NOMO-1 treated with DMSO at 0.1 percent for 48 hours (cell line): ENCODE measurements around the gene ING4.

Experiments
- DNase-seq: peaks from one replicate; lab custom pipeline; 2025; ENCODE audit not compliant: unreplicated experiment; lab: John Stamatoyannopoulos, UW

ING4 gene

DNA sequence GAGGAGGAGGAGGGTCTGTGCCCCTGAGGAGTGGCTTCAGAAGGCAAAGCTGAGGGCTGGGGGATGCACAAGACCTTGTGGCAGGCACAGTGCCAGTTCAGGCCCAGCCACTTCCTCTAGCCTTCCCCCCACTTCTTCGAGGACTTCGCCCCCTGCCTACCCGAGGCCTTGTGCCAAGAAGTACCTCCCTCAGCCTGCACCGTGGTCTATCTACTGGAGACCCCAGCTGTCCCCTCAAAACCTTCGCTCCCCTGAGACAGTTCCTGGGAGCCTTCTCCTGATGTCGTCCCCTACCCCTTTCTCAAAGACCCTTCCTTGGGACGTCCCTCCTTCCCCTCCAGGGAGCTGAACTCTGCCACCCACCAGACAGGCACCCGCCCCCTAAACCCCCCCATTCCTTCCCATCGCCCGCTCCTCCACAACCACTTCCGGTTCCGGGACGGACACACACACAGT lies 25.7 kb upstream of the ING4 start:
- DNase-seq, result no peak

DNA sequence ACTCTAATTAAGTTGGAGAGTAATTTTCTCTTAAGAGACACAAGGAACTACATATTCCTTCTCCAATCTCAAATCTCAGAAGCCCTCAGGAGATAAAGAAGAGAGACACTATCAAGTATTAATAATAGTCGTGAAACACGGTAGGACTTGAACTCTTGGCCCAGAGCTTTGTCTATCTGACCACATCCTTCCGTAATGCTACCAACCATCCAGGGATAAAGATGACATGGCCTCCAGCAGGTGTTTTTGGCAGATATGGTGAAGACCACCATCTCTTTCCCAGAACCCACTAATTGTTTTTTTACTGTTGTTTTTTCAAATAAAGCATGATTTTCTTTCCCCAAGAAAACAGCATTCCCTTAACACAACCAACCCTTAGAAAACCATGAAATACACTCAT lies 22.9 kb upstream of the ING4 start:
- no peak for DNase-seq

DNA sequence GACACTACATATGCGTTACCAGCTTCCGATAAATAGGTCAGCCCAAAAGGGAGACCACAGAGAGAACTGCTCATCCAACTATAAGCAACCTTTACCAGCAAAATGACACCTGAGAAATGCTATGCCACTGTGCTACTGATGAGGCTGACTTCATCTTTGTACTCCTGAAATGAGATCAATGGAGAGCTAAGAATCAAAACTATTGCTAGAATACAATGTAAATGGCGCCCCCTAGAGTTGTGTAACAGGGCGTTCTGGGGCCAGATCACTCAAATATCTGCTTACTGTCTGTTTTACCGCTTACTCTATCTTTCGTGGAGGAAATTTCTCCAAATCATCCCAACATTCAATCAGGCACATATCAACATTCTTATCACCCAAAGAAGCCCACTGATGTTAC lies 21.7 kb upstream of the ING4 start:
- DNase-seq, result peak; percentile 50

DNA sequence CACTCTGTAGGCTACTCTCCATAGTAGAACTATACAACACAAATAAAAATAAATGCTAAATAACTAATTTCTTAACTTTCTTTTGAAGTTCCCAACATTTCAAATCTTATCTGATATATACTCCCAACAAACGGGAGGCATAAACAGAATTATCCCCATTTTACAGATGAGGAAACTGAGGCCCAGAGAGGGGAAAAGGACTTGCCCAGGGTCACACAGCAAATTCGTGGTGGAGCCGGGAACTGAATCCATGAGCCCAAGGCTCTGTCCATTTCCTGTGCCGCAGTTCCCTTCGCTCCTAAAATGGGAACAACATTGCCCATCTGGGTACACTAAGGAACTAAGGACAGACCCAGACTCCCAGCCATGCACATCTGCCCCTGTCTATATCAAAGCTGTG lies 14.0 kb upstream of the ING4 start:
- DNase-seq, result no peak

DNA sequence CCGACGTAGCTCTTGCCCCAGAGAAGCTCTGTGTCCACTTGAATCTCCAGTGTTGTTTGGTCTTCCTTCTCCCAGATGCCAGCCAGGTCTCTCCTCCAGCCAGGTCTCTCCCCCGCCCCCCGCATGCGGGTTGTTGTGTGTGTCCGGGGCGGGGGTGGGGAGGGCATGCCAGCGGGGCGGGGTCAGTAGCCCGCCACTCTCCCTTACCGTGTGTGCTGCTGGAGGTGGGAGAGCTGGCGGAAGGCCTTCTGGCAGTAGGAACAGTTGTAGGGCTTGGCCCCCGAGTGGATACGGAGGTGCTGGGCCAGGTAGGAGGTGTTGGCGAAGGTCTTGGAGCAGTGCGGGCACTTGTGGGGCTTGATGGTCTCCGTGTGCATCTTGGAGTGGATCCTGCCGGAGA lies 9.2 kb upstream of the ING4 start:
- no peak for DNase-seq

DNA sequence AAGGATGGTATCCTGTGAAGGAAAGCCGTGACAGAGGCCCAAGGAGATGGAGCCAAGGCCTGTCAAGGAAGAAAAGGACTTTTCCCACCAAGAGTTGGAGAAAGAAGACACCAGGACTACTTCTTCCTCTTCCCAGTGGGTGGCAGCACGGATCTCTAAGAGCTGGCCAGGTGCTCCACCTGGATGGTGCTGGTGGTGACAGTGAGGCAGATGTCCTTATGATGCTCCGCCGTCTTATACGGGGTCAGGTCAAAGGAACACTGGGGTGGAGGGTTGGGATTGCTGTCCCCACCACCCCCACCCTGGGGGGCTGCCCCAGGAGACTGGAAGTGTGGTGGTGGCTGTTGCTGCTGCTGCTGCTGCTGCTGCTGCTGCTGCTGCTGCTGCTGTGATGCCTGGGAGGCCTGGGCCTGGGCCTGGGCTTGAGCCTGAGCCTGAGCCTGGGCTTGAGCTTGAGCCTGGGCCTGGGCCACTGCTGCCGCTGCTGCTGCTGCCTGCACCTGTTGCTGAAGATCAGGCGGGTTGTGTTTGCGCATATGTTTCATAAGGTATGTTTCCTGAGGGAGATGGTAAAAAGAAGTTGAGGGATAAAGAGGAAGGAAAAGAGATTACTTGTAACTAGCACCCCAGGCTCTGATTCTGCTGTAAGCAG lies 4.8 kb upstream of the ING4 start:
- no peak for DNase-seq

DNA sequence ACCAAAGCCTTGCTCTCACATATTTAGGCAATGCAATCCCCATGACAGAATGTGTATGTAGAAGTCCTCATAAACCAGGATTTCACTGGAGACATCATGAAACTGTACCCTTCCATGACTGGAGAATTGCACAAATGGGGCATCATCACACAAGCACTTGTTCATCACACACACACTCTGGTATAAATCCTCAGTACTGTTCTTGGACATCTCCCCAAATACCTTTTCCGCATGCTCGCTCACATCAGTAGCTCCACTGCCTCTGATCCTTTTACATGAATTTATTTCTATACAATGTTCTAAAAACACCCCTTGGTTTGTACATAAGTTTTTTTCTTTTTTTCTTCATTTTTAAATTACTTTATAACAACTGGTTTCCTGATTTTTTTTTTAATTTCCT lies 3.3 kb upstream of the ING4 start:
- no peak for DNase-seq

DNA sequence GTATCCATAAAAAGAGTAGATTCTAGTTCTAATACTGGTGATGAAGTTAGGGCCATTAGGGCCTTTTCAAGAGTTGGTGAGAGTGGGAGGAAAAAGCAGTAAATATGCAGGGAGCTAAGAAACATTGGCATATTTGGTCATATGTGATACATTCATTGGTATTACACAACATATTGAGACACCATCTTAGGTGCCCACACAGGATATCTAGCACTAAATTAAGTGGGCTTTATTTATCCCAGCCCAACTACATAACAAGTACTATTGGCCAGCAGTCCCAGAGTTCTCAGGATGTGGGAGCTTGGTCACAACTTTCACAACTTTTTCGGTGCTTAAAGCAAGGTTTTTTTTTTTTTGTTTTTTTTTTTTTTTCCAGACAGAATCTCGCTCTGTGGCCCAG lies 2.0 kb upstream of the ING4 start:
- peak; percentile 59 for DNase-seq

DNA sequence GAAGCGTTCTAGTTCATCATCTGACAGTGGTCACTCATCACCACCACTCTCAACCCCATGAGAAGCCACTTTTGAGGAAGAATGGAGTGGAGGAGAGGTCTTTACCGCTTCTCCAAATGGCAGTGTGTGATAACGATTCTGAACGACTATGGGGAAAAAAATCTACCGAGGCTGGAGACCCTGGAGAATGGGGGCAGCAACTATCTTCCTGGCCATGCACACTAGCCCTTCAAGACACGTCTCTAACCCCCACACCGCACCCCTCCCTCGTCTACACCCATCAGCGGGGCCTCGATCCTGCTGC lies 365 bp downstream of the ING4 start:
- DNase-seq, result no peak

DNA sequence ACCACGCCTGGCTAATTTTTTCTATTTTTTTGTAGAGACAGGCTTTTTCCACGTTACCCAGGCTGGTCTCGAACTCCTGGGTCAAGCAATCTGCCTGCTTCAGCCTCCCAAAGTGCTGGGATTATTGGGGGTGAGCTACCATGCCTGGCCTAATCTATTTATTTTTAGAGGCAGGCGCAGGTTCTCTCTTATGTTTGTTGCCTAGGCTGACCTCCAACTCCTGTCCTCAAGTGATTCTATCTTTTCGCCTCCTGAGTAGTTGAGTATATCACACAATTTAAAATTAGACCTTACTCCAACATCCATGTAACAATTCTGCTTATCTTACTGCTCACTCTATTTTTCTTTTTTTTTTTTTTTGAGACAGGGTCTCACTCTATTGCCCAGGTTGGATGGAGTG lies 8.9 kb downstream of the ING4 start:
- no peak for DNase-seq

DNA sequence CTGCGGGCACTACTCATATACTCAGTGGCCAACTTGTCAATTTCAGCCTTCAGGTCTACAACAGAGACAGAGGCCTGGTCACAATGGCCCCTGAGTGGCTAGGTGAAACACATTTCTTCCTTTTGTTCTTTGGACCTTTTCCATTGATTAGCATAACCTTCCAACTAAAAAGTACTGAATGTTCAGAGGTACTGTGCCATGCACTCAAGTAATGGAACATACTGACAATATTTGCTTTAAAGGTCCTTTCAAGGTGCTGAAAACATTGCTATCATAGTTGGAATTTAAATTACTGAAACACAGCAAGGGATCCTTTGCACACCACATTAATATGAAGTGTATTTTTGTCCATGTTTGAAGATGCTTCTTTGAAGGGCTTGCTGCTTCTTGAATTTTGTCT lies 9.6 kb downstream of the ING4 start:
- DNase-seq, result no peak

DNA sequence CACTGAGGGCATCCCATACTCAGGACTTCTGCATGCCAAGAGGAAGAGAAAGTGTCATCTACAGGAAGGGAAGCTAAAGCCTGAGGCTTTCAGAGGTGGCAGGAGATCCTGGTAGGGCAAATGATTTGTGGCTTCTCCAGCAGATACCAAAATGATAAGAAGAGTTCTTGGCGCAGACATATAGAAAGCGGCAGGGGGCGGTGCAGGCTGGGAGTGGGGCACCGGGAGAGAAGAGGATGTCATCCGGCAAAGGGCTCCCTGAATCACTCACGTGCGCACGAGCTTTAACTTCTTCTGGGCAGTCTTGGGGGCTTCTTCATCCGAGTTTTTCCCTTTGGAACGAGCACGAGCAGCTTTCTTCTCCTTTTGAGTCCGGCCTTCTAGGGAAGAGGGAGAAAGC lies 10.5 kb downstream of the ING4 start:
- DNase-seq, result no peak

DNA sequence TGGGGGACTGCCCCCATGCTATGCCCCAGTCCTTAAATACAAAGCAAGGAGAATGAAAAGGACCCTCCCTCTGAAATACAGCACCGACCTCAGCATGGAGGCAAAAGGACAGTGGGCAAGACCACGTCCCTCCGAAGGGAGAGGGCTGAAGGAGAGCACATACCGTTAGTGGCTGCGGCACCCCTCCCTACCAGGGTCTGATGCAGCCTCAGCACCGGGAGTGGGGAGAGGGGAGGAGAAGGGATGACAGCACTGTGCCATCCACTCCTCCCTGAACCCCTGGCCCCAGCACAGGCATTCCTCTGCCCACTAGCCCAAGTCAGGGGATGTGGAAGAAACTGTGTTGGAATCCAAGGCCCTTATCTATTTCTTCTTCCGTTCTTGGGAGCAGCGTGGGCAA lies 12.1 kb downstream of the ING4 start:
- no peak for DNase-seq

DNA sequence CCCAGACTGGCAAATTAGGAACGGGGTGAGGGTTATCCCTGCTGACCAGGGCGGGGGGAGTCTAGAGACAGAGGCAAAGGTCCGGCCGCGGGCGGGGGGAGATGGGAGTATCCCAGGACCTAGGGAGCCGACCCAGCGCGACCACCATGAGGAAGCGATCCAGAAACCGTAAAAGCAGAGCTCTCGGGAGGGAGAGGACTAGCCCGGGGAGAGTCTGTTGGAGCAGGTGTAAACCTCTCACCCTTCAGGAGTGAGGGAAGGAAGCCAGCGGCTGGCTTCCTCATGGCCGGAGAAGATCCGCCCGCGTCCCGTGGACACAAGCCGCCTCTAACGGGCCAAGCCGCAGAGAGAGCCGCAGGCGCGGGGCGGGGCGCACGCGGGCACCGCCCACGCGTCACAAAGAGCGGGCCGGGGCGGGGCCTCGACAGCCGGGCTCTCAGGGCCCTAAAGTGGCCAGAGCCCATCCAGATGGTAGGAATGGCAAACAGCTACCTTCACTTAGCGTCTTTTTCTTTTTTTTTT lies 15.8 kb downstream of the ING4 start, which contains the start of gene ACRBP:
Gene ACRBP (minus strand): TSS at position 350 of the 522 bp plus-strand sequence. CDS start 66 bp downstream, at position 284.
- peak; percentile 50 for DNase-seq

DNA sequence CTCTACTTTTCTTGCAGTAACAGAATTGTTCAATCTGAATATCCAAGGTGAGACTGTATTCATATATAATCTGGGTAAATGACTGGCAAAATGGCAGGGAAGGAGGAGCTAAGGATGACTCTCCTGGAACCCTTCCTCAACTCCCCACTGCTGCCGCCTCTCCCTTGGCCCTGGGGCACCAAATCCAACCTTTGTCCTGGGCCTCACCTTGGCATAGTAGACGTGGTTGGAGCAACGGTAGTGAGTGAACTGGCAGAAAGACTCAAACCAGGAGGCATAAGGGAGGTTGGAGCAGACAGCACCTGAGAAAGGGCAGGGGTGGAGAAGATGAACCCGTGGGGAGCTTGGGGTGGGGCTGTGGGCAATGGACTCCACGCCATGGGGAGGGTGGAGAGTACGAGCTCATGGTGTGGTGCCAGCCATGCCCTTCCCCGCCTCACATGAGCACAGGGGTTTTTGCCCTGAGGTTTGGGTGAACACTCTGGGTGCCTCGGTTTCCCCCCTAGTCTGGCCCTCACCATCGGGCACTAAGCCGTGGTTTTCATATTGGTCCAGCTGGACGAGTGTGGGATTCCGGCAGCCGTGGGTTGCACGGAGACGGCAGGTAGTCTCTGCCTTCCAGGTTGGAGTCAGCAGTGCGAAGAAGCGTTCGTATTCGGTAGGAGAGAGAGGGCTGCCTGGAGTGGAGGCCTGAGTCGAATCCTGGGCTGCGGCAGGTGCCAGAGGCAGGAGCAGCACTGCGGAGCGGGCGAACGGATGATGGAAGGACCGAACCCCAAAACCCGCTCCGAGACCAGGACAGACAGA lies 16.4 kb downstream of the ING4 start:
- no peak for DNase-seq

DNA sequence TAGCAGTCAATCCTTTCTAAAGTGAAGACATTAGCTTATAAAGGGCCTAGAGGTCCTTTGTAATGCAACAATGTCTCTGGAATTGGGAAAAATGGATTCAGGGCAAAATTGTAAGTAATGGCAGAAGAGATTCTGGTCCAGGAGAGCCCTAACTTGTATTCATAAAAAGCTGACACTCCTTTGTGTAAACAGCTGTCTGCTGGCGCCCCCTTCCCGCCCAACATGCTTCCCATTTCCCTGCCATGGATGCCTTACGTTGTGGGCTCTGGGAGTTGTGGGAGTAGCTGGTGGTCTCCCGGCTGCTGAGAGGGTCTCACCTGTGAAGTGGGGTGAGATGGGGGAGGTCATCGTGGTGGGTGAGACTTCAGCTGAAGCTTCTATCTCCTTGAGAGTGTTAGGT lies 18.0 kb downstream of the ING4 start:
- DNase-seq, result no peak

DNA sequence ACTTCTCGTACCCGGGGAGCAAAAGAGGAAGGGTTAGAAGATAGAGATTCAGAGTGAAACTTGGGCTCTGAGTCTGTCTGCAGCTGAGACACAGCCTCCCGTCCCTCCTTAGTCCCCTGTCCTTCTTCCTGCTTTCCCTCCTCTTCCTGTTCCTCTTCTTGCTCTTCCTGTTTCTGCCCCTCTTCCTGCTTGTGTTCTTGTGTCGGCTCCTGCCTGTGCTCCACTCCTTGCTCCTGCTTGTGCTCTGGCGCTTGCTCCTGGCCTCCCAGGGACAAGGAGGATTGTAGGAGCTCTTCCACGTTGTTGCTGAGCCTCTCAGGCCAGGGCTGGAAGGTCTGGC lies 18.7 kb downstream of the ING4 start:
- peak; percentile 95 for DNase-seq

DNA sequence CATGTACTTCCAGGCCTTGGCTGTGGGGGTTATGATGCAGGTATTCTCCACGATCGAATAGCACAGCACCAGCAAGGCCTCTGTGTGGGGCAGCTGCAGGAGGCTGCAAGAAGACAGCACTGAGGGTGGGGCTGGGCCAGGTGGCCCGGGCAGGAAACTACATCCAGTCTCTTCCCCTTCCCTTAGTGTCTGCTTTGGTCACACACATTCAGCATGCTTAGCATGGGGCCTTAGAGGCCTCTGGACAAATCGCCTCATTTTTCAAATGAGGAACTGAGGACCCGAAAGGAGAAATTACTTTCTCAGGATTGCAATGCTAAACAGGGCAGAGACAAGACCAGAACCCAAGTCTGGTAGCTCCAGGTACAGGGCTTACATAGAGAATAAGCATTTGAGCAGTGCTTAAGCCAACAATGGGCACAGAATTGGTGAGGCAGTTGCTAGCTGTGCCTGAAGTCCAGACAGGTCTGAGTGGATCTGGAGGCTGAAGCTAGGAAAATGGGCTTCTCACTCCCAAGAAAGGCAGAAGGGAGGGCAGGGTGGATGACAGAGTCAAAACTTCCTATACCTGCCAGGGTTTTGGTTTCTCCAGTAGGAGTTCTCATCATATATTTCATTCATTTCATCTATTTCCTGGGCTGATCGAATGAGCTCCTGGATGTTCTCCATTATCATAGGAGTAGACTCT lies 19.2 kb downstream of the ING4 start:
- DNase-seq, result peak; percentile 85

DNA sequence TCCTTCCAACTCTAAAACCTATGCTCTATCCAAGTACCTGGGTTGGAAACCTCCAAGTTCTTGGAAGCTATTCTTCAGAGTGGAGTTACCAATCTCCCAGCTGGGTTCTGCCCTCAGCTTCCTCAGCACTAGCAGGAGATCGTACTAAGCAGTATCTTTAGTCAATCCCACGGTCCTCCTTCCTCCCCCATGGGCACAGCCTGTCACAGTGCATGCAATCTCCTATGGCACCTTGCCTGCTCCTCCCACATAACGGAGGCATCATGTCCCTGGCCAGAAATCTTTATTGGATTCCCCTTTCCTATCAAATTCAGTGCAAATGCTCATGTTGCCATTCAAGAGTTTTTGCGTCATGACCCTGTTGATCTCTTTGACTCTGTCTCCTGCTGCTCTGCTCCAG lies 21.8 kb downstream of the ING4 start:
- DNase-seq, result no peak

DNA sequence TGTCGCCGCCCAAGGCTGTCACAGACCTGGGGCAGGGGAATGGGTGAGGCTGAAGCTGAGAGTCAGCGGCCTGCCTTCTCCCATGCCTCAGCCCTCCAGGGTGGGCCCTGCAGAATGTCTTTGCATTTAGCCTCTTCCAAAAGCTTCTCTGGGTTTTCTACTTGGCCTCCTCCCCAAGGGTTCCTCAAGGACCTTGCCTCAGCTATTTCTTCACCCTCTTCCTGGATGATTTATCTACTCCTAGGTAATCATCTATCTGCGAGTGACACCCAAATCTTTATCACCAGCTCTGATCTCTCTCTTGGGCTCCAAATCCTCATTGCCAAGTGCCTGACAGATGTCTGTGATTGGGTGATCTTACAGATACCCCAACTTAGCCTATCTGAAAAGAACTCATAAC lies 22.4 kb downstream of the ING4 start:
- DNase-seq, result no peak

DNA sequence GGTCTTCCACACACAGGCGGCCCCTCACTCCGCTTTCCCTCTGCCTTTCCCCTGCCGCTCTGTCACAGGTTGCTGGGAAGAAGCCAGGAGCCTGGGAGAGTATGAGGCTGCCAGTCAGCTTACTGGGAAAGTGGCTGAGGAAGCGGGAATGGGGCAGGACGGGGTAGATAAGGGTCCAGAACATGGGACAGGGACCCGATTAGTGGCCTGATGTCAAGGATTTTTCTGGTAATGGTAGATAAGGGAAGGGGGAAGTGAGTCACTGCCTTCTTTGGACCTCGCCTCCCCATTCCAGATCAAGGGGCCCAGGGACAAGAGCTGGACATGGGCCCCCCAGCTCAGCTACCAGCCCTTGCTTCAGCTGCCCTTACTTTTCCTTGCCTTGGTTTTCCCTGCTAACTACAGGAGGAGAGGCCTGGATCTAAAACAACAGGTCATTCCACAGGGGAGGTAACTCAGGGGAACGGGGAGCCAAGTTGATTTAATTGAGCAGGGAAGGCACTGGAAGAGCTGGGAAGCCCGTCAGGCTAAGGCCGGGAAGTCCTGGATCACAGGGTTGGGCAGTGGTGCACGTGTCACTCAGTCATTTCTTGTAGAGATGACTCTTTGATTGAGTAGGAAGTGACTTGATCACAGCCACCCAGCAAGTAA lies 23.6 kb downstream of the ING4 start:
- DNase-seq, result no peak

DNA sequence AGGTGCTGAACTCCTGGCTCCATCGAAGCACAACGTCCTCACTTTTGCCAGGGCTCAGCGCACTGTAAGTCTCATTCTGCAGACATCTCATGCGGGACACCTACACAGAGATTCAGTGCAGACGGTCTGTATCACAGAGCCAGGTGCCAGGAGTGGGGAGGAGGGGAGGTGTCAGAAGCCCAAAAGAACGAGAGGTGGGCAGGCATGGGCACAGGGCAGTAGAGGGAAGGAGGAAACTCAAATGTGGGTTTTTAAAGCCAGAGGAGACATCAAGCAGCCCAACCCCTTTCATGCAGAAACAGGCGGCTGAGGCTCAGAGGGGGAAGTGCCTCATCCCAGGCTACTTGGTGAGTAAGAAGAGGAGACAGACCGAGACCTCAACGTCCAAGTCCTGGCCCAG lies 24.6 kb downstream of the ING4 start:
- DNase-seq, result peak; percentile 51
